Fibroblast of villous mesenchyme (primary cell): ENCODE measurements around the gene LAIR2. TPM values are rescaled to one million over a fixed set of nuclear protein-coding genes. Genes with fewer than 3 reads are reported as not detected.

Source experiments
- DNase-seq: peaks from one replicate; pipeline ENCODE4 v3.0.0-alpha.2; 2010; ENCODE audit warnings: low read depth
- H3K4me3 ChIP-seq: 2 replicates; pipeline ENCODE4 v1.5.1; 2011; ENCODE audit warnings: low read depth, mild to moderate bottlenecking, low read length
- total RNA-seq: library from RNA; depleted of rRNA; stranded (reverse); fragments of >200 nt; gene quantifications from 2 replicates; pipeline ENCODE4 v1.2.3, GENCODE V29; 2012
- TF ChIP-seq, protein P1 (sequence below): IDR thresholded peaks from 2 replicates; pipeline ENCODE4 v1.5.1; 2012; ENCODE audit warnings: low read depth, mild to moderate bottlenecking, low read length; ENCODE audit not compliant: insufficient read depth

The LAIR2 gene
- total RNA-seq, 1 donor = not detected

GRCh38 chr19:54521022-54521859, 18.6 kb downstream of the LAIR2 start:
- TF ChIP-seq, protein P1, sequence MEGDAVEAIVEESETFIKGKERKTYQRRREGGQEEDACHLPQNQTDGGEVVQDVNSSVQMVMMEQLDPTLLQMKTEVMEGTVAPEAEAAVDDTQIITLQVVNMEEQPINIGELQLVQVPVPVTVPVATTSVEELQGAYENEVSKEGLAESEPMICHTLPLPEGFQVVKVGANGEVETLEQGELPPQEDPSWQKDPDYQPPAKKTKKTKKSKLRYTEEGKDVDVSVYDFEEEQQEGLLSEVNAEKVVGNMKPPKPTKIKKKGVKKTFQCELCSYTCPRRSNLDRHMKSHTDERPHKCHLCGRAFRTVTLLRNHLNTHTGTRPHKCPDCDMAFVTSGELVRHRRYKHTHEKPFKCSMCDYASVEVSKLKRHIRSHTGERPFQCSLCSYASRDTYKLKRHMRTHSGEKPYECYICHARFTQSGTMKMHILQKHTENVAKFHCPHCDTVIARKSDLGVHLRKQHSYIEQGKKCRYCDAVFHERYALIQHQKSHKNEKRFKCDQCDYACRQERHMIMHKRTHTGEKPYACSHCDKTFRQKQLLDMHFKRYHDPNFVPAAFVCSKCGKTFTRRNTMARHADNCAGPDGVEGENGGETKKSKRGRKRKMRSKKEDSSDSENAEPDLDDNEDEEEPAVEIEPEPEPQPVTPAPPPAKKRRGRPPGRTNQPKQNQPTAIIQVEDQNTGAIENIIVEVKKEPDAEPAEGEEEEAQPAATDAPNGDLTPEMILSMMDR = no peak
- no peak for DNase-seq

GRCh38 chr19:54521860-54522513, 19.4 kb downstream of the LAIR2 start:
- H3K4me3 ChIP-seq = no peak overlapping the region
- no peak for DNase-seq
- TF ChIP-seq, protein P1 = no peak

More at GRCh38 chr19:54521022-54521859, 18.6 kb downstream of the LAIR2 start:
- H3K4me3 ChIP-seq = no peak overlapping the region

DNA sequence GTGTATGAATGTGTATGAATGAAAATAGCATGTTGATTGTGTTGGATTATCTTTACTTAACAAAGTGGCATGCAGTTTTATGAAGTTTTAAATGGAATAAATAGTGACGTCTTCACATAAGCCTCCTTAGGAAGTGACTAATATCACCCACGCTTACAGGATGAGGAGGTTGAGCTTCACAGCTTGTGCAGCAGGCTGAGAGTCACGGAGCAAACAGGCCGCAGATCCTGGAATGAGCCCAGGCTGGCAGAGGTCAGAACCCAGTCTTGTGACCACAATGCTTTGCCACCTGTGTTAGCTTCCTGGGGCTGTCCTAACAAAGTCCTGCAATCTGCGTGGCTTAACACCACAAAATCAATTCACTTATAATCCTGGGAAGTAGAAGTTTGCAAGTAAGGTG, 20.8 kb downstream of the LAIR2 start:
- no peak for DNase-seq
- TF ChIP-seq, protein P1 = no peak
- H3K4me3 ChIP-seq = no peak overlapping the region

GRCh38 chr19:54525636-54526035, 23.0 kb downstream of the LAIR2 start:
- TF ChIP-seq, protein P1 = no peak
- H3K4me3 ChIP-seq = no peak overlapping the region
- no peak for DNase-seq

GRCh38 chr19:54526972-54527371, 24.3 kb downstream of the LAIR2 start:
- no peak for DNase-seq
- TF ChIP-seq, protein P1 = no peak

DNA sequence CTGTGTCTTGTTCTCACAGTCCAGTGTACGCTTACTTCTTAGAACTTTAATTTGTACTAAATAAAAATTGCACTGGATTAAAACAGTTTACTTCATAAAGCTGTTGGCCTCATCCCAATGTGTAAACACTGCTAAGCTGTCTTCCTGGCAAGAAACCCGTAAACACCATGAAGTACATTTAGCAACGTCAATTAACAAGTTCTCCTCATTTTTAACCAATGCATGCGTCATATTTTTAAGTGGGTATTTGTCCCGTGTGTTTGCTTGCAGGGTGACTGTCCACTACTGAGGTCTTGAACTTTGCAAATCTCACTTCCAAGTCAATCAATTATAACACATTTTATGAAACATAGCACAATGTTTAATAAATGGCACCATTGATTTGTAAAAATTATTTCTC, 28.2 kb downstream of the LAIR2 start:
- TF ChIP-seq, protein P1 = no peak
- H3K4me3 ChIP-seq = no peak overlapping the region
- DNase-seq = no peak

More at GRCh38 chr19:54526972-54527371, 24.3 kb downstream of the LAIR2 start:
- no peak overlapping the region for H3K4me3 ChIP-seq
